GM12878 (cell line): Measurements from ENCODE around the gene C6orf89.

Source experiments
- CHD2 ChIP-seq: IDR thresholded peaks from 2 replicates; pipeline ENCODE4 v1.6.1; 2011; ENCODE audit warnings: low read depth, low read length, improper control_type of control experiment, borderline replicate concordance
- CTCF ChIP-seq, 3 experiments: IDR thresholded peaks in 2 of 3; conservative IDR thresholded peaks in 1 of 3; 2 replicates each; pipeline ENCODE4 v1.5.1; 2011; ENCODE audit warnings: low read depth in 3 of 3, low read length in 3 of 3, mild to moderate bottlenecking in 3 of 3, control low read depth in 2 of 3, moderate library complexity in 2 of 3, inconsistent platforms in 1 of 3, mixed read lengths in 1 of 3; ENCODE audit not compliant: control insufficient read depth in 2 of 3, insufficient read depth in 1 of 3; ENCODE audit errors: extremely low read depth in 1 of 3
- RCOR1 ChIP-seq: conservative IDR thresholded peaks from 2 replicates; pipeline ENCODE4 v1.6.1; 2012; ENCODE audit warnings: low read depth, low read length, improper control_type of control experiment
- TAF1 ChIP-seq: IDR thresholded peaks from 2 replicates; pipeline ENCODE4 v1.6.1; 2011; ENCODE audit warnings: mild to moderate bottlenecking, low read depth, low read length, borderline replicate concordance
- ZBTB11 ChIP-seq: fragments of 450-650 bp; formaldehyde crosslinking; IDR thresholded peaks from 2 replicates; pipeline ENCODE4 v1.5.0; 2022; ENCODE audit warnings: mild to moderate bottlenecking, missing genetic modification characterization

GRCh38 chr6:36853325-36853724 lies 32.4 kb upstream of the C6orf89 start:
- TF ChIP-seq CTCF (IDR thresholded peaks at IDR 0.05 in 2 of 3, conservative IDR thresholded peaks at IDR 0.05 in 1 of 3; ENCODE audit: control insufficient read depth in 2 of 3, extremely low read depth in 1 of 3, insufficient read depth in 1 of 3, low read depth in 3 of 3, low read length in 3 of 3), result no peak
- no peak for TF ChIP-seq RCOR1
- no peak for TF ChIP-seq ZBTB11
- TF ChIP-seq CHD2, result no peak
- no peak for TF ChIP-seq TAF1
